Measurements from ENCODE around the gene PERM1.

The PERM1 gene

DNA sequence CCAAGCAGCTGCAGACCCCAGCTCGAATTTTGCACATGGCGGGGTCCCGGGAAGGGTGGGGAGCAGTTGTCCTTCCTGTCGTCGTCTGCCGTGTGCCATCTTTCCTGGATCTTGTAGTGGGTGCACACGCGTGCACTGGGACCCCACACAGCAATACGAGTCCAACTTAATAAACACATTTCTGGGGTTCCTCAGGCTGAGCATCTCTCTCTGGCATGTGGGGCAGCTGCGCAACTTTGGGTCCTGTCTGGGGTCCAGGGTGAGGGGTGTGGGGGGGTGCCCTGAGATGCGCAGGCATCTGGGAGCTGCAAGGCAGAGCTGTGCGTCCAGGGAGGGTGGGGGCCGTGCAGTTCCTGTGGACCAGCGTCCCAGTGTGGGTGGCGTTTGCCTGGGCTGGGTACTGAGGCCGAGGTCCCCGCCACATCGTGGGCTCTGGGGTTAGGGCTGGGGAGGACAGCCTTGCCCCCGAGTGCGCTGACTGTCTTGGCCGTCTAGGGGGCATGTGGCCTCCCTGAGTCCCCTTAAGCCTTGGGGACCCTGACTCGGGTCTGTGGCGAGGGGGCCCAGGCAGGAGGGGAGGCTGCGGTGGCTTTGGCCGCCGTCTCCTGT is 16.3 kb downstream of the PERM1 start:
- DNase-seq (ENCODE audit: low read depth): no peak

DNA sequence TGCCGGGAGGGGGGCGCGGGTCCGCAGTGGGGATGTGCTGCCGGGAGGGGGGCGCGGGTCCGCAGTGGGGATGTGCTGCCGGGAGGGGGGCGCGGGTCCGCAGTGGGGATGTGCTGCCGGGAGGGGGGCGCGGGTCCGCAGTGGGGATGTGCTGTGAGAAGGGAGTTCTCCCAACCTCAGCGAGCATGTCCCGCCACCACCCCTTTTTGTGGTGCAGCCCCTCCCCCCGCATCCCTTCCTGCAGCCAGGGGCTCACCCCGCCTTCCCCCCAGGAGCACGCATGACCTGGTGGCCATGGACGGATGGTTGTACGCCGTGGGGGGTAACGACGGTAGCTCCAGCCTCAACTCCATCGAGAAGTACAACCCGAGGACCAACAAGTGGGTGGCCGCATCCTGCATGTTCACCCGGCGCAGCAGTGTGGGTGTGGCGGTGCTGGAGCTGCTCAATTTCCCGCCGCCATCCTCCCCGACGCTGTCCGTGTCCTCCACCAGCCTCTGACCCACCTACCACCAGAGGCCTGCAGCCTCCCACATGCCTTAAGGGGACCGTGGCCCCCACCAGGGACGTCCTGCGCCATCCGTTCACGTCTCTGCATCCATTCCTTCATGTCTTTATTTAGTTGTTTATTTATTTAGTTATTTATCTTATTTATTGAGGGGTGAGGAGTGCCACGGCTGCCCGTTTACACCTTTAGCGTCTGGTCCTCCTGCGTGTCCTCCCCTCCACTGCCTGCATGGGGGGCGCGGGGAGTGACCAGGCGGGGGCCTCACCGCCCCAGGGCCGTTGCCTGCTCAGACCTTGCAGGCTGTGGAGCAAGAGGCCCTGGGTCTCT is 17.0 kb downstream of the PERM1 start:
- no peak for DNase-seq (ENCODE audit: low read depth)

DNA sequence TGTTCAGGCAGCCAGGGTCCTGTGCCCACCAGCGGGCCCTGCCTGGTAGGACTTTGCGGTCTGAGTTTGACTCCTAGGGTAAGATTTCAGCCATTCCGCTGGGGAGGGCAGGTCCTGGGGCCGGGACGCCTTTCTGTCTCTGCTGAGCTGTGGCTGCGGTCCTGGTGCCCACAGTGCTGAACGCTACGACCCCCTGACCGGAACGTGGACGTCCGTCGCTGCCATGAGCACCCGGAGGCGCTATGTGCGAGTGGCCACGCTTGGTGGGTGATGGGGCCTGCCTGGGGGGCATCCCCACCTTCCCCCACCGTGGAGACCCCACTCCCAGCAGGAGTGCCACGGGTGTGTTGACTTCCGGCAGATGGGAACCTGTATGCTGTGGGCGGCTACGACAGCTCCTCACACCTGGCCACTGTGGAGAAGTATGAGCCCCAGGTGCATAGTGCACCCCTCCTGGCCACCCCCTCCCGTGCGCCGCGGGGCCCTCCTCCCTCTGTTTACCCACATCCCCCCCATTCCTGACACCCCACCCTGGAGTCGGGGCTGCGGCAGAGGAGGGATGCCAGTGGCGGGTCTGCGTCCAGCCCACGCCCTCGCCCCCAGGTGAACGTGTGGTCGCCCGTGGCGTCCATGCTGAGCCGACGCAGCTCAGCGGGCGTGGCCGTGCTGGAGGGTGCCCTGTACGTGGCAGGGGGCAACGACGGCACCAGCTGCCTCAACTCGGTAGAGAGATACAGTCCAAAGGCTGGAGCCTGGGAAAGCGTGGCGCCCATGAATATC is 18.0 kb downstream of the PERM1 start:
- DNase-seq (ENCODE audit: low read depth): no peak

DNA sequence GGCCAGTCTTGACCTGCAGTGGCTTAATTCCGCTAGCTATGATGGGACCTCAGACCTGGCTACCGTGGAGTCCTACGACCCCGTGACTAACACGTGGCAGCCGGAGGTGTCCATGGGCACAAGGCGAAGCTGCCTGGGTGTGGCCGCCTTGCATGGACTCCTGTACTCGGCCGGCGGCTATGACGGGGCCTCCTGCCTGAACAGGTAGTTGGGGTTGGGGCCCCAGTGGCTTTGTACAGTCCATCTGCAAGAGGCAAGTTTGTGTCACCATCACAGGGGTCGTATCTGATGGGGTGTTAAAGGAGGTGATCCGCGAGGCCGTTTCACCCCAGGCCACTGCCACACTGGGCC is 18.6 kb downstream of the PERM1 start:
- no peak for DNase-seq (ENCODE audit: low read depth)

DNA sequence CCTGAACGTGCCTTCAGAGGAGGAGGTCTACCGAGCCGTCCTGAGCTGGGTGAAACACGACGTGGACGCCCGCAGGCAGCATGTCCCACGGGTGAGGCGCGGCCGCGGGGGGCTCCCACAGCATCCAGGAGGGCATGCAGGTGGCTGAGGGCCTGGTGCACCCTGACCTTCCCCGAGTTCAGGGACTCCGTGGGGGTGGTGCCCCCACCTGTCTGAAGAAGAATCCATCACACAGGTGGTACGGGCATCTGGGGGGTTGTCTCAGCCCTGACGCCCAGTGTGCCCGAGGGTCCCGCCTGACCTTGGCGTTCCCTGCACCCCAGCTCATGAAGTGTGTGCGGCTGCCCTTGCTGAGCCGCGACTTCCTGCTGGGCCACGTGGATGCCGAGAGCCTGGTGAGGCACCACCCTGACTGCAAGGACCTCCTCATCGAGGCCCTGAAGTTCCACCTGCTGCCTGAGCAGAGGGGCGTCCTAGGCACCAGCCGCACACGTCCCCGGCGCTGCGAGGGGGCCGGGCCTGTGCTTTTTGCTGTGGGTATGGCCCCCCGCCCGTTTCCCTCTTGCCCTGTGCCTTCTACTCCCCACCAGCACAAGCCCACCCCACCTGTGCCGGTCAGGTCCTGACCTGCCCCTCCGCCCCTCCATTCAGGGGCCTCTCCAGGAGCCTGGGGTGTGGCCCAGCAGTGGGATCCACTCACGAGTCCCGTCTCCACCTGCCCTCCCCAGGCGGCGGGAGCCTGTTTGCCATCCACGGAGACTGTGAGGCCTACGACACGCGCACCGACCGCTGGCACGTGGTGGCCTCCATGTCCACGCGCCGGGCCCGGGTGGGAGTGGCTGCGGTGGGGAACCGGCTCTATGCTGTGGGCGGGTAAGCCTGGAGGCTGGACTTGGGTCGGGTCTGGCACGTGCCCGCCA is 19.3 kb downstream of the PERM1 start:
- DNase-seq (ENCODE audit: low read depth): no peak

DNA sequence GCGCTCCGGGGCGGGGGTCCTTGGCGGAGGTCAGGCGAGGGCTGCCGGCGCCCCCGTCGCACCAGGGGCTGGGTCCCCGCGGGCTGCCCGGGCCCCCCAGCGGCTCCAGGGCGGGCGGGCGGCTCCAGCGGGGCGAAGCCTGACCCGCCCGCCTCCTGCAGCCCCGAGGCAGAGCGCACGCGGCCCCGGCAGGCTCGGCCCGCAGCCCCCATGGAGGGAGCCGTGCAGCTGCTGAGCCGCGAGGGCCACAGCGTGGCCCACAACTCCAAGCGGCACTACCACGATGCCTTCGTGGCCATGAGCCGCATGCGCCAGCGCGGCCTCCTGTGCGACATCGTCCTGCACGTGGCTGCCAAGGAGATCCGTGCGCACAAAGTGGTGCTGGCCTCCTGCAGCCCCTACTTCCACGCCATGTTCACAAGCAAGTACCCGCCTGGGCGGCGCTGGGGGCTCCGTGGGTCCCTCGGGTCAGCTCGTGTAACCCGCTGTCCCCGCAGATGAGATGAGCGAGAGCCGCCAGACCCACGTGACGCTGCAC is 20.7 kb downstream of the PERM1 start:
- DNase-seq (ENCODE audit: low read depth): no peak

DNA sequence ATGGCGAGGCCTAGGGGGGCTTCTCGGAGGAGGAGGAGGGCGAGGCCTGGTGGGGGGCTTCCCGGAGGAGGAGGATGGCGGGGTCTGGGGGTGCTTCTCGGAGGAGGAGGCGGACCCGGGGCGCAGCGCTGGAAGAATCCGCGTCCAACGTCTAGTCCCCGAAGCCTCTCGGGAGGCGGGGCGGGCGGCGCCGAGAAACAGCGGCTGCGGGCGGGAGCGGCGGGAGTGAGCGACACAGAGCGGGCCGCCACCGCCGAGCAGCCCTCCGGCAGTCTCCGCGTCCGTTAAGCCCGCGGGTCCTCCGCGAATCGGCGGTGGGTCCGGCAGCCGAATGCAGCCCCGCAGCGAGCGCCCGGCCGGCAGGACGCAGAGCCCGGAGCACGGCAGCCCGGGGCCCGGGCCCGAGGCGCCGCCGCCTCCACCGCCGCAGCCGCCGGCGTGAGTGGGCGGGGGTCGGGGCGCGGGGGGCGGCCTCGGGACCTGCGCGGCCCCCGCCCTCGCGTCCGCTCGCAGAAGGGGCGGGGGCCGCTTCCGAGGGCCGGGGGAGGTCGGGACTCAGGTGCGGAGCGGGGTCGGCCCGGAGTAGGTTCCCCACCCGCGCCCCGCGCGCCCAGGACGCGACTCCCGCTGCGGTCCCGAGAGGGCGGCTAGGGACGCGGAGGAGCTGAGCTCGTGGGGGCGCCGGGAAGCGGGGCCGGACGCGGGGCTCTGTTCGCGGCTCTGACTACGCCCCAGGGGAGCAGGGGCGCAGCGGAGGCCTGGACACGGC is 21.3 kb downstream of the PERM1 start, which contains the start of gene KLHL17:
Gene KLHL17 (plus strand): TSS at position 222 of the 769 bp plus-strand sequence. CDS start 110 bp downstream, at position 332.
- no peak for DNase-seq (ENCODE audit: low read depth)

DNA sequence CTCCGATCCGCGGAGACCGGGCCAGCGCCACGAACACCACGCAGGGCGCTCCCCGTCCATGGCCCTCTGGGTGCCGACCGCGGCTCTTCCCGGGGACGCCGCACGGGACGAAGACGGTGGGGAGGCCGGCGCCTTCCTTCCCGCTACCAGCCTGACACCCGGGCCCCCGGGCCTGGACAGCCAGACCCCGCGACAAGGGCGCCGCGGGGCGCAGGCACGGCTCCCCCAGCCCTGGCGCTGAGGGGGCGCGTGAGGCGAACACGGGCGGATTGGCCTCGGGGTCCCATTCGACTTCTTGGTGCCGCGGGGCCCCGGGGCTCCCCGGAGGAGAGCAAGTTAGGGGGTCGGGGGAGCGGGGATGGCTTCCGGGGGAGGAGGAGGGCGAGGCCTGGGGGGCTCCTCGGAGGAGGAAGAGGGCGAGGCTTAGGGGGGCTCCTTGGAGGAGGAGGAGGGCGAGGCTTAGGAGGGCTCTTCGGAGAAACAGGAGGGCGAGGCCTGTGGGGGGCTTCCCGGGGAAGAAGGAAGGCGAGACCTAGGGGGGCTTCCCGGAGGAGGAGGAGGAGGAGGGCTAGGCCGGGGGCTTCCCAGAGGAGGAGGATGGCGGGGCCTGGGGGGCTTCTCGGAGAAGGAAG is 22.0 kb downstream of the PERM1 start:
- no peak for DNase-seq (ENCODE audit: low read depth)

DNA sequence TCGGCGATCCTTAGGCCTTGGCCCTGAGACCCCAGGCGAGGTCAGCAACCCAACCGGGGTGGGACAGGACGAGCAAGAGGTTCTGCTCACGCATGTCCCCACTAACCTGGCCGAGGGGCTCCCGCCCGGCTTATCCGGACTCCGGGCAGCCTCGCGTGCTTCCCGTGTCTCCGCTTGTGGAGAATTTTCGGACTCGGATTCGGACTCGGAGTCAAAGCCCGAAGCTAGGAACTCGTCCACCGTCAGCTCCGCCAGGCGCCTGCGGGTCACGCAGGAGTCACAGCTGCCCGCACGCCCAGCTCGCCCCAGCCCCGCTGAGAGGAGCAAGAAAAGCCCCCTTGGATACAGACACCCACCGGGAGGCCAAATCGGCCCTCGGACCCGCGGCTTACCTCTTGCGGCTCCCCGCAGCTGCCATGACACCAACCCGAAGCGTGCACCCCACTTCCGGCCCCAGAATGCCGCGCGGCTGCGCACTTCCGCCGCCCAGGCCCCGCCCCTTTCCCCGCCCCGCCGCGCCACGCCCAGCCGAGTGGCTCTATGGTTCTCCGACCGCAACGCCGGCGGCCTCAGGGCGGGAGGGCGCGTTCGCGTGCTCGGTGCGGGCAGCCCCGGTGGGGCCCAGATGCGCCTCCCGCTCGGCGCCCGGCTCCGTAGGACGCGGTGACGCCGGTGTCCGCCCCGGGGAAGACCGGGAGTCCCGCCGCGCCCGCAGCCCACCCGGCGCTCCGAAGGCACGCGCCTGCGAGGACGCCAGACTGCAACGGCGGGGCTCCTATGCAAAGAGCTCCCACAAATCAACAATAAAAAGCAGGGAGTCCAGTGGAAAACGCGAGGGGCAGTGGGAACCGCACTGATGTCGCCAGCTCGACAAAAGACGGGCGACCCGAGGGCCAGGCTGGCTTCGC is 22.8 kb downstream of the PERM1 start, which contains the start of gene NOC2L:
Gene NOC2L (minus strand): TSS at position 434 of the 908 bp plus-strand sequence. CDS start 16 bp downstream, at position 418.
- DNase-seq (ENCODE audit: low read depth): no peak

DNA sequence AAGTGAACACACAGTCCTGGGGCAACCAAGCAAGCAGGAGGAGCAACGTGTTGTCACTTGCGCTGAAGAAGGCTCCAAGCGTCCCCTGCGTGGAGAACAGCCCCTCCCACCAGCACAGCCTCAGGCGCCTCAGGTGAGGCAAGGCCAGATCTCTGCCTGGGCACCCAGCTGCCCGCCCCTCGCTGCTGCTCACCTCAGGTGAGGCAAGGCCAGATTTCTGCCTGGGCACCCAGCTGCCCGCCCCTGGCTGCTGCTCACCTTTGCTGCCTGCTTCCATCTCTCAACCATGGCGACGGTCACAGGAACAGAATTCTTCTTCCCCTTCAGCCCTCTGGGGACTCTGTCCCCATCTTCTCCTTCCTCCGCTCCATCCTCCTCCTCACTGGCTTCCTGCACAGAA is 25.3 kb downstream of the PERM1 start:
- DNase-seq (ENCODE audit: low read depth): no peak

DNA sequence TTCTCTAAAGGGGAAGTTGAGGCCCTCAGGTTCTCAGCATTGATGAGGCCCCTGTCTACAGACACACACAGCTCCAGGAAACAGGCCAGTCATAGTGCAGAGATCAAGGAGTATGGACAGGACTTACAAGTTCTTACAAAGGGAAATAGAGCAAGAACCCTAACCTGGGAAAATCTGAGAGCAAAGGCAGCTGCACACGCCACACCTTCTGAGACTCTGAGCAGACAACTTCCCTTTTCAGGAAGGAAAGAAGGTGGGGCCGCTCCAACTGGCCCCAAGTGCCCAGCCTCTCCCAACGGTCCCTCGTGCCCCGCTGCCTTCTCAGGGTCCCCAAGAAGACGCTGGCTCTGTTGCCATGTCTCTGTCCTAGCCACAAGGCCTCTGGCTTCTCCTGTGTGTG is 26.4 kb downstream of the PERM1 start:
- no peak for DNase-seq (ENCODE audit: low read depth)

DNA sequence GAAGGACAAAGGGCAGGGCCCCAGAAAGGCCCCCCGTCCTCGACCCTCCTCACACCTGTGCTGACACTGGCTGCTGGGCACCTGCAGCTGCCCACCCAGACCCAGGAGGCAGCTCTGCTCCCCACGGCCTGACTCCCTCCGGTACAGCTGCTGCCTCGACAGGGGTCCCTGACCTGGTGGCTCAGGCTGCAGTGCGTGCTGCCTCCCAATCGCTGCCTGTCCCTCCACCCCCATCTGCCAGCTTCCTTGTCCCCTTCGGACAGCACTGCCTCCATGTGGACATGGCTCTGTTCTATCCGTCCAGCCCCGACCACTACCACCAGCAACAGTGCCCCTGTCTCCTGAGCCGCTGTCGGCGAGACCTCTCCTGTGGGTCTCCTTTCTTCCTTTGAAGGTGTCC is 27.0 kb downstream of the PERM1 start:
- no peak for DNase-seq (ENCODE audit: low read depth)

DNA sequence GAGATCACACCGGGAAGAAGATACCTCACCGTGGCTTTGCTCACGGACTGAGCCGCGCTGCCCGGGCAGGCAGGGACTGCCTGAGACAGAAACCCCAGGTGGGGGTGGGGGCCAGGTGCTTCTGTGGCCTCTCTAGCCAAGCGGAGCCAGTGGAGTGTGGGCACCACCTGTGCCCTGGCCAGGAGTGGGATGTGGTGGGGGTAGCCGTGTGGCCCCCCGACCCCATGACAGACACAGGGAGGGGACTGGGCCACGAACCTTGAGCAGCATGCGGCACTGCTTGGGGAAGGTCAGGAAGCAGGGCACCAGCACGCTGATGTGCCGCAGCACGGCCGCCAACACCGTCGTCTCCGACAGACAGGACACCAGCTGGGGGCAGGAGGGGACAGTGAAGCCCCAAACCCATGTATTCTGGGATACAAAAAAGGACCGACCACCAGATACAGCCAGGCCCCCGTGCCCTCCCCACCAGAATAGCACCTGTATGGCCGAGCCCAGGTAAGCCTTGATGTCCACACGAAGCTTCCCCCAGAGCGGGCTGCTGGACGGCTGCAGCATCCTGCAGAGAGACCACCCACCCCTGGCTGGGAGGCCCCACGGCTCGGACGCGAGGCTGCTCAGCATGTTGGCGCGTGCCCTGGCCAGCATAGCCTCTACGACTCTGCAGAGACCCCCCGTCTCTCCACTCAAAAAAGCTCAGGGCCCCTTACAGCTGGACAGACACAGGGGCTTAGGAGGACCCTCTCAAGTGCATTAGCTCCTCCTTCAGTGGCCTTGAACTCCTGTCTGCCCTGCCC is 28.2 kb downstream of the PERM1 start:
- no peak for DNase-seq (ENCODE audit: low read depth)

DNA sequence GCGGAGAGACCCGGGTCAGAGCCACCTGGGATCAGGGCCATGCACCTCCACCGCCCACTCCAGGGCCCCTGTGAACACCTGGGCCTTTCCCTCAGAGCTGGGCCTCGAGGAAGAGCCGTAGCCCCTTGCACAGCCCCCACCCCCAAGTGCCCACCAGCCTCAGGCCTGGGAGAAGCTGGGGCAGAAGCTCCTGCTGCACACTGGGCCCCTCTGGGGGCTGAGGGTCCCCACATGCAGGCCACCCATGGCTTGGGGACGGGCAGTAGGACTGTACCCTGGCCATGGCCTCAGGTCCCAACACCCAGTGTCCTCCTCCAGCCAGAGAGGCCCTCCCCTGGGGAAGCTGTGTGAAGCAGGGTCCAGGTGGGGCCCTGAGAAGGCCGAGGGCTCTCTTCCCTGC is 29.3 kb downstream of the PERM1 start:
- no peak for DNase-seq (ENCODE audit: low read depth)

DNA sequence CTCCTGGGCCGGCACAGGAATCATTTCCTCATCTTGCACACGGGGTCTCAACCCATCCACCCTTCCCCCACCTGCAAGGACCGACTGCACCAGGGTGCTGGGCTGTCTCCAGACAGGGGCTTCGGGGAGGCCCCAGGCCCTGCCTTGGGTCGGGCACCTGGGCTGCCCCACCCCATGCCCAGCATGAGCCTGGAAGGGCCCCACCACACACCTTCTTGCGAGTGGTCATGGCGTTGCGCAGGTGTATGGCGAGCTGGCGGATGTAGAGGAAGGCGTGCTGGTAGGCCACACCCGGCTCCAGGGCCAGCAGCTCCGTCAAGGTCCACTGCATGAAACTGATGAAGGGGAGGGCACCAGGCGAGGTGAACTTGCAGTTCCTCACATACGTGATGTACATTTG is 29.7 kb downstream of the PERM1 start:
- DNase-seq (ENCODE audit: low read depth): no peak

DNA sequence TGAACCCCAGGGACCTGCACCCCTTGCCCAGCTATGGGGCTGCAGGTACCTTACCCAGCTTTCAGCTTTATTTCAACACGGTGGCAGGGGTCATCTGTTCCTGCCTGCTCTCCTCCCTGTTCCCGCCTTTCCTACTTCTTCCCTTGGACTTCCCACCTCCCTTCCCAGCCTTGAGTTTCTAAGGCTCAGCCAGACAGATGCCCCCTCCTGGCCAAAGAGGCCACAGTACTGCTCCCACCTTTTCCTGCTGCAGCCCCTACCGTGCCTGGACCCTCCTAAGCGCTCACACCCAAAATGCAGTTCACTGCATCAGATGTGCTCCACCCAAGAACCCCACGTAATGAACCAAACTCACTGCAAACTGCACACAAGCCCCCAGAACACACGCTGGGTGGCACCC is 30.5 kb downstream of the PERM1 start:
- no peak for DNase-seq (ENCODE audit: low read depth)

DNA sequence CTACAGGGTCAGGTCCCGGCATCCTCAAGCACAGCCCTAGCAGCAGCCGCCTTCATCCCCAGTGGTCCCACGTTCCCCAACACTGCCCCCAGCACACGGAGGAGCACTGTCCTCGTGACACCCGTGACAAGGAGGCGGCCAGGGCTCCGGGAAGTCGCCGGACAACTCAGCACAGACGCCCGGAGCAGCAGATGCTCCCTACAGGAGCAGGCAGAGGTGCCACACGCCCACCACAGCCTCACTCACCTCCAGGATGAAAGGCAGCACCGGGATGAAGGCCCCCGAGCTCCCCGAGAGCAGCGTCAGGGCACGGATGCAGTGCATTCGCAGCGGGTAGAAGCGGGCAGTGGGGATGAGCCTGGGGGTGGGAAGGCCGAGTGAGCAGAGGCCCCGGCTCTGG is 31.0 kb downstream of the PERM1 start:
- DNase-seq (ENCODE audit: low read depth): no peak

DNA sequence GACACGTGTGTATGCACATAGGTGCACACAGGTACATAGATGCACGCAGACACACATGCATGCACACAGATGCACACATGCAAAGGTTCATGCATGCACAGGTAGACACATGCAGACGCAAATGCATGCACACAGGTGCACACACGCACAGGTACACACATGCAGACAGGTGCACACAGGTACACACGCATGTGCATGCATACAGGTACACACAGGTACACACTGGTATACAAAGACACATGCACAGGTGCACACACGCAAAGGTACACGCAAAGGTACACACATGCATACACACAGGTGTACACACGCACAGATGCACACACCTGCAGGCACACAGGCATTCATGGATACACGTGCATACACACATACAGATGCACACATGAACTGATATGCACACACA is 31.6 kb downstream of the PERM1 start:
- no peak for DNase-seq (ENCODE audit: low read depth)
